ELR (cell line): ENCODE data around the gene STMN1.
A peak's percentile ranks its signal among the peaks of the same experiment; 100 is the strongest.

ENCODE experiments used
- DNase-seq: peaks from one replicate; pipeline ENCODE4 v3.0.0-alpha.2; 2015; ENCODE audit warnings: low read depth

Gene STMN1

GRCh38 chr1:25922056-25922970, 16.1 kb upstream of the STMN1 start:
- peak; percentile 52 for DNase-seq

- DNase-seq = no peak
These were observed 12.4 kb upstream of the STMN1 start for GRCh38 chr1:25918615-25919014.

GRCh38 chr1:25917996-25918395, 11.8 kb upstream of the STMN1 start:
- no peak for DNase-seq

GRCh38 chr1:25916460-25916859, 10.2 kb upstream of the STMN1 start:
- DNase-seq = no peak

- DNase-seq = no peak
These were observed 8.1 kb upstream of the STMN1 start for GRCh38 chr1:25914074-25914995.

- no peak for DNase-seq
These were observed 7.0 kb upstream of the STMN1 start for GRCh38 chr1:25913206-25913605.

- DNase-seq = peak; percentile 88
These were observed 6.0 kb upstream of the STMN1 start for GRCh38 chr1:25912076-25912831.

GRCh38 chr1:25911162-25911561, 4.9 kb upstream of the STMN1 start:
- no peak for DNase-seq

GRCh38 chr1:25909040-25909439, 2.8 kb upstream of the STMN1 start:
- no peak for DNase-seq

- no peak for DNase-seq
These were observed 1.9 kb upstream of the STMN1 start for GRCh38 chr1:25908161-25908560.

GRCh38 chr1:25907601-25908000, 1.4 kb upstream of the STMN1 start:
- no peak for DNase-seq

GRCh38 chr1:25906644-25907300, 553 bp upstream of the STMN1 start:
- no peak for DNase-seq

- DNase-seq = peak; percentile 94
These were observed 1.1 kb downstream of the STMN1 start for GRCh38 chr1:25904943-25905679.

- no peak for DNase-seq
These were observed 2.2 kb downstream of the STMN1 start for GRCh38 chr1:25903986-25904385.

- no peak for DNase-seq
These were observed 3.8 kb downstream of the STMN1 start for GRCh38 chr1:25902462-25902861.

GRCh38 chr1:25900219-25900618, 6.0 kb downstream of the STMN1 start:
- DNase-seq = no peak

GRCh38 chr1:25899792-25900191, 6.4 kb downstream of the STMN1 start:
- no peak for DNase-seq

- DNase-seq = no peak
These were observed 7.8 kb downstream of the STMN1 start for GRCh38 chr1:25898223-25899015.

- DNase-seq = no peak
These were observed 8.5 kb downstream of the STMN1 start for GRCh38 chr1:25897754-25898153.

GRCh38 chr1:25896266-25896665, 10.0 kb downstream of the STMN1 start:
- peak; percentile 73 for DNase-seq
